OCI-M2 (cell line): ENCODE results near the gene QSOX2.

Experiments used
- DNase-seq: peaks from one replicate; lab custom pipeline; 2025; ENCODE audit not compliant: unreplicated experiment; lab: John Stamatoyannopoulos, UW

The QSOX2 gene

DNA sequence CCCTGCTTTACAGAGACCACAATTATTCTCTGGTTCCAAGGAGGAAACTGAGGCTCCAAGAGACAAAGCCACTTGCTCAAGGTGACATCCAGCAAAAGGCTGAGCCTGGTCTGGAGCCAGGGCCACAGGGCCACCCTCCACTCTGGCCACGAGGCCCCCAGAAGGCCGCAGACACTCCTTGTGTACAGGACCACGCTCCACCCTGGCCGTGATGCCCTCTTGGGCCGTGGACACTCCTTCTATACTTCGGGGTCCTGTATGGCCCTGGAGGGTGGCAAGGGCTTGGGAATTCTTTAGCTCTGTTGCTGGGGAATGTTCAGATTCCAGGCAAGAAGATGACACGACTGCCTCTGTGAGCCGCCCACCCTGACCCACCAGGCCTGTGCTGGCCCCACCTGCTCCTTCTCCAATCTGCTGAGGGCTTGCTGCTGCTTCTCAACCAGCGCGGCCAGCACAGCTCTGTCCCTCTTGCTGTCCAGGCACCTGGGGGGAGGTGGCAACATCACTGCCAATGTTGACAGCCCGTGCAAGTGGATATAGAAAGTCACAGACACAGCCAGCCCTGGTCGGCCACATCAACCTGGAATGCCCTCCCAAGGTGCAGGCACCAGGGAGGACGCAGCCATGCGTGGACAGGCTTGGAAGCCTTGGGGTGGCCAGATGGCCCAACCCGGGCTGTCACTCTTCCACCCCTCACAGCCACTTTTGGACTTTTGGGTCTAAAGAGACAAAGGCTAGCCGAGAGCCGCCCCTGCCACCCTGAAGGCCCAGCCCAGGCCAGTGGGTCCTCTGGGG, 20.1 kb upstream of the QSOX2 start:
- no peak for DNase-seq

DNA sequence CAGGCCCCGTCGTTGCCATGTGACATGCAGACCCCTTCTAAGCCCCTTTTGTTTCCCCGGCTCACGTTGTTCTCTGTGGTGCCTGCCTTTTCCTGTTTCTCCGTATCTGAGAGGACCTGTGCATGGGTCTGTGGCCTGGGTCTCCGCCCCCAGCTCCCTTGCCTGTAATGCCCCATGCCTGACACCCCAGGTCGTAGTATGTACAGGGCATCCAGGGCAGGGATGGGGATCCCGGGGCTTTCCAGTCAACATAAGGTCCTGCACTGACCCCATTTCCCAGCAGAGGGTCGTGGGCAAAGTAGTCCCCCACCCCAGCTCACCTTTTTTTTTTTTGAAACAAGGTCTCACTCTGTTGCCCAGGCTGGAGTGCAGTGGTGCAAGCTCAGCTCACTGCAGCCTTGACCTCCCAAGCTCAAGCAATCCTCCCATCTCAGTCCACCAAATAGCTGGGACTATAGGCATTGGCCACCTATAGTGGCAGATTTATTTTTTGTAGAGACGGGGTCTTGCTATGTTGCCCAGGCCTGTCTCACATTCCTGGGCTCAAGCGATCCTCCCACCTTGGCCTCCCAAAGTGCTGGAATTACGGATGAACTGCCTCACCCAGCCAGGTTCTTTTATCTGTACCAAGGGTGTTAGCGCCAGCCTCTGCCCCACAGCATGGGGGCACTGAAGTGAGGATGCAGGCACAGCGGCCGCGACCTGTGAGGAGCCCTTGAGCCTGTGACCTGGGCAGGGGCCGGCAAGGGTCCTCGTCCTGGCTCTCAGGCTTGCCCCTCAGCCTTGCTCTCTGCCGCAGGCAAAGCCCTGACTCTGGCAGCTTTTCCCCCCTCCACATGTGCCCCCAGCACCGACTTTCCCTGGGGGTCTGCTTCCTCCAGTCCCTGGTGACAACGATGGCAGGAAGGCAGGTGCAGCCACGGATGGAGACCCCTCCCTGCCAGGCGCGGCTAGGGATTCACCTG, 19.1 kb upstream of the QSOX2 start:
- no peak for DNase-seq

DNA sequence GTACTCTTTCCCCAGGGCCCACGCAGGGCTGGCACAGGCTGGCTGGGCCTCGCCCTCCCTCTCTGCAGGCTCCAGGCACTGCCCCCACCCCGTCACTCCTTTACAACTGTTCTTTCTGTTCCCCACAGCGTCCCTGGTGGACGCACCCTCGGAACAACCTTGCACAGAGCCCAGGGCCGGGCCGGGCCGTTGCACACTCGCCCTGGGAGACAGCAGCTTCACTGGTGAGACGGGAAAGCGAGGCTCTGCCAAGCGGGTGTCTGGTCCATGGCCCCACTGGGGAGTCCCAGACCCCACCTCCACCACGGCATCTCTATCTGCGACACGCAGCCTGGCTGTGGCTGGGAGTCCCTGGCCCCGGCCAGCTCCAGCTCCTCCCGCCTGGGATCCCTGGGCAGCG, 18.4 kb upstream of the QSOX2 start:
- no peak for DNase-seq

DNA sequence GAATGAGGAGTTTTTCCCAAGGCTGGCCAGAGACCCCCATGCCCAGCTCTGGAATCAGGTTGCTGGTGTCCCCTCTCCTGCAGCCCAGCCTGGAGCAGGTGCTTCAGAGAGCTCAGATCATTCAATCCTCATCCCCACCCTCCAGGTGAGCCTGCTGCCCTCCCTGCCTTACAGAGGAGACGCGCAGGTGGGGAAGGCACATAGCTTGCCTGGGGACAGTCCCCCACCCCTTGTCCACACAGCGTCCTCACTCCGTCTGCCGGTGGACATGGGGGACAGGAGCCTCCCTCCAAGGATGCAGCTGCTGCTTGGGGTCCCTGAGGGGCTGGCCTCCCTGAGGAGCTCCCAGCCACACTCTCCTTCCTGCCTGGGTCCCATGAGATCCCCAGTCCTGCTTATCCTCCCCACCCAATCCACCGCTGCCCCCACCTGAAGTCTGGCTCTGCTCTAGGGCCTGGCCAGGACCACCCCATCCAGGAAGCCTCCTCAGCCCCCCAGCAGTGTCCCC, 17.1 kb upstream of the QSOX2 start:
- no peak for DNase-seq

DNA sequence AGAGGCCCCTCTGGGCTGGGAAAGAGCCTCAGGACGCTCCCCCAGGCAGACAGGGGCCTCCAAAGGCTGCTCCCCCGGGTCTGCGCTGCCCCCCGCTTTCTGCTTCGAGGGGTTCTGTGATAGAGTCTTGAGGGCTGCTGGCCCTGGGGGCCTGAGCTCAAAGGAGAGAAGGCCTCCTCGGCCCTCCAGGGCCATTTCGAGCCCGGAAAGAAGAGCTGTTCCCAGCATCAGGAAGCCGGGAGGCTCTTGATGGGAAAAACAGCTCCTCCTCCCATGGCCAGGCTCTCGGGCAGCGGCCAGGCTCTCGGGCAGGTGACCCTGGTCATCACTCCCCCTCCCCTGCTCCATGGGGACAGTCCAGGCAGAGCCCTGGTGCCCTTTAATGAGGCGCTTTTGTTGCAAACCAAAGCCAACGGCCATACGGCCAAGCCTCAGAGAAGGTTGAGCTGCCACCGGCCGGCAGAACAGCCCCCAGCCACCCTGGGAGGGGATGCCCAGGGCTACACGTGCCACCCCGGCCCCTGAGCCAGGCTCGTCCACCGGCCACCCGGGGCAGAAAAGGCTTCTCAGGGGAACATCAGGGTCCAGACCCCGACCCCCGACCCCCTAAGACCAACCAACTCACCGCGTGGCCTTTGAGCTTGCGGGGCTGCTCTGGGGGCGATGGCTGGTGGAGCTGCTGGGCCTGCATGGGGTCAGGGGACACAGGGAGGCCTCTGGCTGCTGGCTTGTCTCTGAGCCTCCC, 16.2 kb upstream of the QSOX2 start:
- DNase-seq, result no peak

DNA sequence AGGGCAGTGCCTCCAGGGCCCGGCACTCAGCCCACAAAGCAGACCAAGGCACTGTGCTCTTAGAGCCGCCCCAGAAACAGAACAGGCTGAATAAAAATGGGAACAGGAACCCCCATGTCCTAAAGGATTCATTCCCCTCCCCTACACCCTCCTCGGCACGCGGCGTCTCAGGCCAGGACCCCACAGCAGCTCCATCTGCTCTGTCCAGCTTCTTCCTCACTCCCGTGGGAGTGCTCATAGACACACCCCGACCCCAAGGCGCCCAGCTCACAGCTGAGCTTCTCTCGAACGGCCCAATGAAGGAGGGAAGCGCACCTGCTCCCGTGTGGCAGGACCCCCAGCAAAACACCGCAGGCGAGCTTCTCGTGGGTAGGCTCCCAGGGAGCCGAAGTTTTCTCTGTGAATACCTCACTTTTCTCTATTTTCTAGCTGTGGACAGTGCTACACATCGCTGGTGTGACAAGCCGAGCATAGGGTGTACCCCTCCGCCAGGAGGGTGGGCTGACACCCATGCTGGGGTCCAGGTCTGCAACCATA, 15.4 kb upstream of the QSOX2 start:
- DNase-seq, result no peak

DNA sequence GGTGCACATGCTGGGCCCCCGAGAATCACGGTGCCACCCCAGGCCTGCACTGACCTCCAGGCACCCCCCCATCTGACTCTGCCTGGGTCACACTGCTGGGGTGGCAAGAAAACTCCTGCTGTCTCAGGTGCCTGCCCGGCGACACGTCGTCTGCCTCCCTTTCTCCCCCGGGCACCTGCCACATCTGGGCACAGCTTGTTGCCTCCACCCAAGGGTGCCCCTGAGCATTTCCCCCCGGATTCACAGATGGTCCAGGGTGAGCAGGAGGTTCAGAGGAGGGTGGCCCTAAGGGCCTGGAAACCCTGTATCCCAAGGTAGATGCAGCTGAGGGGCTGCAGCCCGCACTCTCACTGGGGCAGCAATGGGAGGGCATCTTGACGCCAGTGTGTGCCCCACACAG, 14.9 kb upstream of the QSOX2 start:
- no peak for DNase-seq

DNA sequence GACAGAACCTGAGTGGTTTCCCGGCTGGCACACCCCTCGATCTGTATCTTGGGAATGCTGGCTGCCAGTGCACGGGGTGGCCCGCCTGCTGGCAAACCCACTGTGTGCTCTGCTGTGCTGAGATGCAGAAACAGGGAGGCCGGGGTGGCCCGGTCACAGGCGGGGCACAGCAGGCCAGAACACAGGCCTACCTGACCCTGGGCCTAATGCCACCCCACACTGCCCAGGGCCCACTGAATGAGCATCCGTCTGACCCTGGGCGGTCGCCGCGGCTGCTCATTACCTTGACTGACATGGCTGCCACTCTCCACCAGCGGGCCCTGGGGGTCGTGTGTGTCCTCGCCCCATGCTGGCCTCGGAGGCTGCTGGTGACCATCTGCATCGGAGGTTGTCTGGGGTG, 14.2 kb upstream of the QSOX2 start:
- no peak for DNase-seq

DNA sequence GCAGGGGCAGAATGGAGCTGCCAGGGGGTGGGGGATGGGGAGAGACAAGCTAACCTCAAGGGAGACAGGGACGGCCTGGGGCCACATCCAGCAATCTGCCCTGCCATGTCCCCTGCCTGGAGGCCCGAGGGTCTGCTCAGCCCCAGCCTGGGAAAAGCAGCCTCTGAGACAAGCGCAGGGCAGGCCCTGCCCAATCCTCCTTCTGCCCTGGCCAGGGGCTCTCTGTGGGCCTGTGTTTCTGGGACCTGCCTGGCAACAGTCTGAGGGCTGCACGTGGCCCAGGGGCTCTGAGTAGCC, 13.9 kb upstream of the QSOX2 start:
- DNase-seq, result no peak

DNA sequence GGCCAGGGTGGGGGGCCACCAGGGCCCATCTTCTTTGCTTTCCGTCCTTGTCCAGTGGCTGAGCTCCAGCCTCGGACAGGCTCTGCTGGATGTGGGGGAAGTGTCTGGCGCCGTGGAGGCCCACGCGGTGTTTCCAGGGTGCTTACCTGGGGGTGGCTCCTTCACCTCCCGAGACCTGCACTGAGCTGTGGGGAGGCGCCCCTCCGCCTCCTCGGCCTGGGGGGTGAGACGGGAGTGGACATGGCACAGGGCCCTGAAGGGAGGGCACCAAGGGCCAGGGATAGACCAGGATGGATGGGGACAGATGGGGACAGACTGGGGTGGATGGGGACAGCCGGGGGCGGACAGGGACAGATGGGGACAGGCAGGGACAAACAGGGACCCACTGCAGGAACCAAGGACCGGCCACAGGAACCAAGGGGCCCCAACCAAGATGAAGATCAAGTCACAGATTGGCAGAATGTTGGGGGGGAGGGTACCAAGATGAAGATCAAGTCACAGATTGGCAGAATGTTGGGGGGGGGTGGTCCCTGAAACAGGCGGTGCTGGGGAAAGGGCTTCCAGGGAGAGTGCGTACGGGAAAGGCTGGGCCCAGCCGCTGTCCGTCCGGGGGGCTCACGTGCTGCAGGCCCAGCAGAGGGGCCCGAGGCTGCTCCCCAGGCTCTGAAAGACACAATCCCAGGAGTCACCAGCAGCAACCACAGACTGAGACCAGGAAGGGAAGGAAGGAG, 13.3 kb upstream of the QSOX2 start:
- DNase-seq, result no peak

DNA sequence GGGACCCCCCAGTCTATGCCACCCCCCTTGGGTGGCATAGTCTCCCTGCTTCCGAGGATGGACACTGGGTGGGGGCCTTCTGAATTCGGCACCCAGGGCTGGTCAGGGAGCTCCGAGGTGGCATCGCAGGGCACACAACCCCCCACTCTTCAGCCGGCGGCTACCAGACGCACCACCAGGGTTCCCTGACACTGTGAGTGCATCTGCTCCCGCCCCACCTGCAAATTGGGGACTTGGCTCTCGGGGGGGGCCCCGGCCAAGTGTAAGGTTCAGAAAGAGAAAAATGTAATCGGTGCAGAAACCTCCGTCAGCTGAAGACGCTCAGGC, 12.7 kb upstream of the QSOX2 start:
- no peak for DNase-seq

DNA sequence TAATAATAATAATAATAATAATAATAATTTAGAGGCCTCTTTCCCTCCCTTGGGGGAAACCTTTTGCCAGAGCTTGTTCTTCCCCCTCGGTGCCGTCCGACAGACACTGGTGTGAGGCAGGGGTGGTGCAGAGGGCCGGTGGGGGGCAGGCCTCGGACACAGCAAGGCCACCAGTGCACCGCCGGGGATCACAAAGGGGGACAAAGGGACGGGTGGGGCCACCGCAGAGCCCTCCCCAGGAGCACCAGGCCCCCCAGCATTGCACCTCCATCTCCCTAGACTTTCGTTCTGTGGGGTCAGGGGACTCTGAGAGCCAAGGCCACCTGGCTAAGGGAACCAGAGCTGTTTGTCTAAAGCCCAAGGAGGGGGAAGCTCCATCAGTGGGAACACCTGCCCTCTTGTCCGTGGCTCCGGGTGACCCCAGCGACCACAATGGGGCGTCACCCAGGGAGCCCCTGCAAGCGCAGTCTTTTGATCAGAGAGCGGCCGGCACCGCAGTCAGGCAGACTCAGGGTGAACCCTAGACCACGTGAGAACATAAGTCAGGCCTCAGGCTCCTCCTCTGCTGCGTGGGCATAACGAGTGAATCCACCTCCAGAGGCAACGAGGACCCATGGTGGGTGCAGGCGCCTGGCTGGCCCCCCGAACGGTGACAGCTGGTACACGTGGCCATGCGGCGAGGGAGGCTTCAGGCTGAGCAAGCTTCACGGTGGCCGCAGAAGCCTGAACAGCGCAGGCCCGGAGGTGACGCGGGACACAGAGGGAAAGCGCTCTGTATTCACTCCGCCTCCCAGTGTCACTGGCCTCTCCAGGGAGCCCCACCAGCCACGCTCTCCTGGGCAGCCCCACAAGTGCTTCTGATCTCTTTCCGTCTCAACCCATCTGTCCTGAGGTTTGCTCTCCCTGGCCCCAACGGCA, 12.0 kb upstream of the QSOX2 start:
- DNase-seq, result no peak

DNA sequence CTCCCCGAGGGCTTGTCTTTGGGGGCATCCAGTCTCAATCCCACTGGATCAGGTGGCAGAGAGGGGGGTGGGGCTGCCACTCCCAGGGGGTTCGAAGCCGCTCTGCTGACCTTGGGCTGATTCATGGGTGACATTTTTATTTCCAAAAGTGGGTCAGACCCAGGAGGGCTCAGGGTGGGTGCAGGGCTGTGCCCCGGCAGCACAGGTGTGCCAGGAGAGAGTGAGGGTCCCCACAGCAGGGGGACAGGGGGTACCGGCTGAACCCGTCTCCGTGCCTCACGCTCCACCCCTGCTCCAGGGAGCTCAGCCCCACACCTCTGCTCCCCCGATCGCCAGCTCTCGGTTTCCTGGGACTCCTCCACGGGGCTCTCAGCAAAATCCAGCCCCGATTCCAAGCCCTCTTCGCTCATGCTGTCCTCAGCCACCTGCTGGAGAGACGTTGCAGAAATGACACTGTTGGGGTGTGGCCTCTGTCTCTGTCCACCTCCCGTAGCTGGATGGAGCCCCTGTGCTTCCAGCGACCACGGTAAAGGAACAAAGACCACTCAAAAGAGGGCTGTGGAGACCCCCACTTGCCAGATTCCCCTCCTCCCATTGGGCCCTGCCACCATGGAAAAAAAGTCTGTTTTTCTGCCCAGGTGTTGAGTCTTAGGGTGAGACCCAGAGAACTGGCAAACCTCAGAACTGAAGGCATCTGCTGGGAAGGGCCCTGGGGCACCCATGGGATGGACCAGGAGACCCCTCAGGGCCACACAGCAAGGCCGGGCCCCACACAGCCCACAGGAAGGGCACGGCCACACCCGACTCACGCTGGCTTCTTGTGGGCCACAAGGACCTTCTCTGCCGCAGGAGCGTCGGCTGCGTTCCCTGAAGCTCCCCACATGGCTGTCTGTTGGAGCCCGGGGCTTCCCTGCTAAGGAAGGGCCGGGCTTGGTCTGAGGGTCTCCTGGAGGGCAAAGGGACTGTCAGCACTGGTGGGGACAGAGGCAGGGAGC, 10.6 kb upstream of the QSOX2 start:
- DNase-seq, result no peak

DNA sequence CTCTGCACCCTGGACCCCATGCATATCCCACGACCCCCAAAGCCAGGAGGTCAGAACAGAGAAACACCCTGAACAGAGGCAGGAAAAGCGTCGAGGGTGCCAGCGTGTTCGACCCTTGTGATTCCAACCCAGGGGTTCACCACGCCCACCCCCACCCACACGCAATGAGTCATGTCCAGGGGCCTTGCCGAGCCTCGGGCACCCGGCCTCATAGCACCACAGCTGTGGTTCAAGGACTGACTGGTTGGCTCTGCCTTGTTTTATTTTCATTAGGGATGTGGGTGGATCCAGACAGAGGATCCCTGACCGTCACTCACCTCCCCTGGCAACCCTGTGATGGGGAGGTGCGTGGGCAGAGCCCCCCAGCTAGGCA, 9.5 kb upstream of the QSOX2 start:
- no peak for DNase-seq

DNA sequence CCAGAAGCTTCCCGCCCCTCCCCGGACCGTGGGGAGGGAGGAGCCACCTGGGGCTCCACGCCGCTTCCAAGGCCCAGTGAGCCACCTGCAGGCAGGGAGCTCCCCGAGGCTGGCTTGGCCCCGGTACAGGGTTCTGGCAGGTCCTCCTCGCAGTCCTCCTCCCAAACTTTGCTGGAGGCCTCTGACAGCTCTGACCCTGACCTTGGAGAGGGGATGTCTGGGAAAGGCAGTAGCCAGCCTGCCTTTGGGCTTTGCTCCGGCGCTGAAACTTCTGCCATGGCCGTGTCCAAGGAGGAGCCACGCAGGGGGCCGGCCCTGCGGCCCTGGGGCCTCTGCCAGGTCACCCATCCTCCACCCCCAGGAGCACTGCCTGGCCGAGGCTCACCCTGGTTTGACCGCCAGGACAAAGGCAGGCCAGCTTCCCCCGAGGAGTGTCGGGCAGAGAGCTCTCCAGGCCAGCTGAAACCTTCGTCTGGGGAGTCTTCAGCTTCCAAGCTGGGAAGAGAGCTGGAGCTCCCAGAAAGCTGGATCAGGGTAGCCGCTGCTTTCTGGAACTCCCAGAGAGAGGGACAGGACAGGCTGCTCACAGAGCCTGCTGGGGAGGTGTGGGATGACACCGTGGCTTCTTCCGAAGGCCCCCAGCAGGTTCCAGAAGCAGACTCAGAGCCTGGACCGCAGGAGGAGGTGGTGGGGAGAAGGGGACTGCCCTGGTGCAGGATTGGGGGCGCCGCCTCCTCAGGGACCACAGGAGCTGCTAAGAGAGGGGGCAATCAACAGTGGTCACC, 9.0 kb upstream of the QSOX2 start:
- DNase-seq, result no peak

DNA sequence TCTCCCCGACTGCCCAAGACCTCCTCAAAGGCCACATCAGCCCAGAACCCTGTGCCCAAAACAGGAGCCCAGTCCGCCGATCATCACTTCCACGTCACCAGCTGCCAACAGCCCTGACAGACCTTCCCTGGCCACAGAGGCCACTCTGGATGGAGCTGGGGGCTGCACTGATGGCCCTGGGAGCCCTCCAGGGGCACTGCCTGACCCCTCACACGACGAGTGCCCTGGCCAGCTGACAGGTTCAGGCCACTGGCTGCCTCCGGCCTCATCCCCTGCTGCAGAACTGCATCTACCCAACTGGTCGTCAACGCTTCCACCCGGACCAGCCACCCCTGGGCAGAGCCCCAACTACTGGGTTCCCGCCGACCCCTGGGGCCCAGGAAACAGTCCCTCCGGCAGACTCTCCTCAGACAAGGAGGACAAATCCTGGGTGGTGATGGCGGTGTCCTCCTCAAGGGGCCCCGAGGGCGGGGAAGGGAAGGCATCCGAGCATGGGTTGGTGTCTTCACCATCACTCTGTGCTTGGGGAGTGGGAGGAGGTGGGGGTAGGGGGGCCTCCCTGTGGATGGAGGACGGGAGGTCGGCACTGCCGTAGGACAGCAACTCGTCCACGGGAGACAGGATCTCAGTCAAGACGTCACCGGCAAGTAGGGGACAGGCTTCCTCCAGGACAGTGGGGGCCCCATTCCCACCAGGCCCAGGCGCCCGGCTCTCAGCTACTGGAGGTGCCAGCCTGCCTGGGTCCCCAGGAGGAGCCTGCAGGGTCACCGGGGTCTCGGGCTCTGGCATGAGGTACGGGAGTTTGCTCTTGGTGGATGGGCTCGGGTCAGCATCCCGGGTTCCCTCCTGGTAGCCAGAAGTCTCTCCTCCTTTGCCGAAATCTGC, 7.9 kb upstream of the QSOX2 start:
- no peak for DNase-seq

DNA sequence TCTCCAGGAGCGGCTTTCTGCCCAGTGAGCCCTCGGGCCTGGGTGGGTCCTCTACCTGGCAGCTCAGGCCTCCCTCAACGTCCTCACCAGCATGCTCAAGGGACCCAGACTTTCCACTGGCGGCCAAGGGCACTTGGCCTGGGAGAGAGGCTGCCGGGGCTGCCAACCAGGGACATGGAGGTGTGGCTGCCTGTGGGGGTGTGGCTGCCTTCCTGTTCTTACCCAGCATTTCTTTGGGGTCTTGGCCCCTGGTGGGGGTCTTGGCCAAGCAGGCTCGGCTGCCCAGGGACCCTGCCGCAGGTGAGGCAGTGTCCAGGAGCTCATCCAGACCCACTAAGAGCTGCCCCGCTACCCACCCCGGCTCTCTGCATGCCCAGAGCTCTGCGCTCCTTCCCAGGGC, 7.2 kb upstream of the QSOX2 start:
- DNase-seq, result no peak
